Tibial nerve (tissue), 4 donors: ENCODE data around the gene CARM1. TPM values are rescaled to one million over a fixed set of nuclear protein-coding genes. Genes with fewer than 3 reads are reported as not detected.

Source experiments
- DNase-seq, 2 donors: peaks; one replicate each; pipeline ENCODE4 v3.0.0-alpha.2; 2019; ENCODE audit warnings: low spot score in 2 of 2
- H3K27ac ChIP-seq, 4 donors: fragments of 200-600 bp; sonication (generic) in 3 of 4; one replicate each; pipeline ENCODE4 v1.5.1; 2017 to 2019; ENCODE audit warnings: mild to moderate bottlenecking in 1 of 4
- H3K27me3 ChIP-seq, 2 donors: fragments of 200-600 bp; sonication (generic) in 1 of 2; one replicate each; pipeline versions ENCODE4 v1.5.1 to v1.6.0; 2017 to 2019
- H3K36me3 ChIP-seq, 3 donors: fragments of 200-600 bp; sonication (generic); one replicate each; pipeline ENCODE4 v1.5.1; 2018 to 2019
- H3K4me1 ChIP-seq, 4 donors: fragments of 200-600 bp; sonication (generic) in 3 of 4; one replicate each; pipeline ENCODE4 v1.5.1; 2017 to 2019
- H3K4me3 ChIP-seq, 4 donors: fragments of 200-600 bp; sonication (generic) in 3 of 4; one replicate each; pipeline ENCODE4 v1.5.1; 2017 to 2019; ENCODE audit warnings: mild to moderate bottlenecking in 1 of 4, moderate library complexity in 1 of 4
- H3K9me3 ChIP-seq, 4 donors: fragments of 200-600 bp; sonication (generic) in 3 of 4; one replicate each; pipeline ENCODE4 v1.5.1; 2017 to 2019
- EP300 ChIP-seq, 2 donors: sonication (generic); formaldehyde crosslinking; IDR thresholded peaks; one replicate each; pipeline ENCODE4 v1.6.1; 2017; ENCODE audit warnings: antibody characterized with exemption in 2 of 2, mild to moderate bottlenecking in 1 of 2
- POLR2A ChIP-seq, 2 donors: fragments of 450-650 bp; IDR thresholded peaks; one replicate each; pipeline ENCODE4 v1.6.1; 2017; ENCODE audit warnings: antibody characterized with exemption in 2 of 2, mild to moderate bottlenecking in 2 of 2, moderate library complexity in 2 of 2
- WGBS, 2 donors: methylation state at CpG; one replicate each; pipeline ENCODE4 v1.1.5; 2018; 5-methylcytosine and 5-hydroxymethylcytosine counted together
- total RNA-seq, 4 donors: library from RNA; depleted of rRNA; stranded (reverse); fragments of >200 nt; gene quantifications; one replicate each; pipeline ENCODE4 v1.1.0, GENCODE V29; 2016
- TF ChIP-seq, protein P1 (sequence below), 5 experiments: fragments of 200-600 bp in 3 of 5; fragments of 450-650 bp in 2 of 5; sonication (generic) in 3 of 5; IDR thresholded peaks; one replicate each; pipeline ENCODE4 v1.5.1; 2016 to 2019; ENCODE audit warnings: antibody characterized with exemption in 5 of 5, mild to moderate bottlenecking in 3 of 5, moderate library complexity in 2 of 5

The CARM1 gene
- total RNA-seq, 4 donors from 2014 or later = 13.5 to 22.8 (median 14.0) TPM

DNA sequence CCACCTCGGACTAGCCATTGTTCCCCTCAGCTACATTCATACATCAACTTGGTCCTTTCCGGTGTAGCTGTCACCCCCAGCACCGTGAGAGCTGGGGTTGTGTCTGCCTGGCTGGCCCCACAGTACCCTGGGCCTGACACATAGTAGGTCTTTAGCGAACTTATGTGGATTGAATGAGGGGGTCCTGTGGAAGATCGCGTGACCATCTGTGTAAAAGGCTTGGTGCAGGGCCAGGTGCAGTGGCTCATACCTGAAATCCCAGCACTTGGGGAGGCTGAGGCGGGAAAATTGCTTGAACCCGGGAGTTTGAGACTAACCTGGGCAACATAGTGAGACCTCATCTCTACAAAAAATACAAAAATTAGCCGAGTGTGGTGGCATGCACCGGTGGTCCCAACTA, 91.5 kb downstream of the CARM1 start:
- WGBS, 2 donors = 84 to 91% methylated on average over 10 of the region's 10 CpGs
- Histone ChIP-seq H3K36me3 (peaks cover 0 to 6% (median 0%) of the 10 kb centered on the region in 3 donors), H3K27ac (no peak overlapping the region), H3K27me3 (no peaks in the 10 kb centered on the region), H3K4me1 (peaks cover 0 to 42% (median 14%) of the 10 kb centered on the region in 4 donors), H3K4me3 (no peak overlapping the region), H3K9me3 (no peaks in the 10 kb centered on the region)
- DNase-seq = no peak
- TF ChIP-seq, protein P1, sequence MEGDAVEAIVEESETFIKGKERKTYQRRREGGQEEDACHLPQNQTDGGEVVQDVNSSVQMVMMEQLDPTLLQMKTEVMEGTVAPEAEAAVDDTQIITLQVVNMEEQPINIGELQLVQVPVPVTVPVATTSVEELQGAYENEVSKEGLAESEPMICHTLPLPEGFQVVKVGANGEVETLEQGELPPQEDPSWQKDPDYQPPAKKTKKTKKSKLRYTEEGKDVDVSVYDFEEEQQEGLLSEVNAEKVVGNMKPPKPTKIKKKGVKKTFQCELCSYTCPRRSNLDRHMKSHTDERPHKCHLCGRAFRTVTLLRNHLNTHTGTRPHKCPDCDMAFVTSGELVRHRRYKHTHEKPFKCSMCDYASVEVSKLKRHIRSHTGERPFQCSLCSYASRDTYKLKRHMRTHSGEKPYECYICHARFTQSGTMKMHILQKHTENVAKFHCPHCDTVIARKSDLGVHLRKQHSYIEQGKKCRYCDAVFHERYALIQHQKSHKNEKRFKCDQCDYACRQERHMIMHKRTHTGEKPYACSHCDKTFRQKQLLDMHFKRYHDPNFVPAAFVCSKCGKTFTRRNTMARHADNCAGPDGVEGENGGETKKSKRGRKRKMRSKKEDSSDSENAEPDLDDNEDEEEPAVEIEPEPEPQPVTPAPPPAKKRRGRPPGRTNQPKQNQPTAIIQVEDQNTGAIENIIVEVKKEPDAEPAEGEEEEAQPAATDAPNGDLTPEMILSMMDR (IDR thresholded peaks at IDR 0.05) = no peak
- TF ChIP-seq EP300 (IDR thresholded peaks at IDR 0.05) (no peak), POLR2A (IDR thresholded peaks at IDR 0.05) (no peak)

DNA sequence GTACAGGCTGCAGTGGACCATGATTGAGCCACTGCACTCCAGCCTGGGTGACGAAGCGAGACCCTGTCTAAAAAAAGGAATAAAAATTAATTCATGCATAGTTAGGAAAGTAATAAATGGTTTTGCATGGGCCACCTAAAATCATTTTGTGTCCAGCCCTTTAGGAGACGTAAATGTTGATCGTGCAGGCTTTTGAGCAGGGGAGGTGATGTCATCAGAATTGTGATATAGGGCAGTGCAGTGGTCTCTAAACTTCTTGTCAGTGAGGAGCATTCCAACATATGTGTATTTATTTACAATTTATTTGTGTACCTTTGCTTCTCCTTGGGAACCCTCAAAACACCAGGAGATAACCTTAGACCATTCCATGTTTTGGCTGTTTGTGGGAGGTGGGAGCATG, 92.5 kb downstream of the CARM1 start:
- Histone ChIP-seq H3K9me3 (no peaks in the 10 kb centered on the region), H3K4me1 (peaks cover 0 to 51% (median 15%) of the 10 kb centered on the region in 4 donors), H3K27me3 (no peaks in the 10 kb centered on the region), H3K4me3 (no peak overlapping the region), H3K27ac (no peak overlapping the region), H3K36me3 (peaks cover 0 to 6% (median 0%) of the 10 kb centered on the region in 3 donors)
- 69 to 71% methylated on average over 4 of the region's 4 CpGs for WGBS, 2 donors
- no peak for DNase-seq
- TF ChIP-seq, protein P1 (IDR thresholded peaks at IDR 0.05) = no peak
- TF ChIP-seq POLR2A (IDR thresholded peaks at IDR 0.05) (no peak), EP300 (IDR thresholded peaks at IDR 0.05) (no peak)

DNA sequence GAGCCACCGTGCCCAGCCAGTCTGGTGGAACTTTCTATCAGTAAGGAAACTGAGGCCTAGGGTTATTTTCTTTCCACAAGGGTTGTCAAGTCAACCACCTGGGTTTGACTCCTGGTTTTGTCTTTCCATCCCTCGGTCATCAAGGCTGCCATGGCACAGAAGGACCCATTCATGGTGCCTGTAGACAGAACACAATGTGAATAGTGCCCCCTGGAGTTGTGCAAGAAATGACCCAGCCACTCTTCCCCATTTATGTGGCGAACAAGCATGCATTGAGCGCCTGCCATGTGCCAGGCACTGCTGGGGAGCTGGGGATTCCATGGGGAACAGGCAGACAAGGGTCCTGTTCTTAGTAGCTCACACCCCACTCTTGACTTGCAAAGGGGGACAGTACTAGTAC, 93.5 kb downstream of the CARM1 start:
- TF ChIP-seq, protein P1 (IDR thresholded peaks at IDR 0.05) = no peak
- TF ChIP-seq POLR2A (IDR thresholded peaks at IDR 0.05) = no peak
- no peak for TF ChIP-seq EP300 (IDR thresholded peaks at IDR 0.05)
- H3K27ac ChIP-seq = no peak overlapping the region
- no peaks in the 10 kb centered on the region for H3K27me3 ChIP-seq
- no peaks in the 10 kb centered on the region for H3K9me3 ChIP-seq
- peaks cover 0 to 48% (median 14%) of the 10 kb centered on the region in 4 donors for H3K4me1 ChIP-seq
- WGBS, 2 donors = 96 to 97% methylated on average over 4 of the region's 4 CpGs
- no peak overlapping the region for H3K4me3 ChIP-seq
- no peak for DNase-seq
- H3K36me3 ChIP-seq = peaks cover 0 to 6% (median 0%) of the 10 kb centered on the region in 3 donors

DNA sequence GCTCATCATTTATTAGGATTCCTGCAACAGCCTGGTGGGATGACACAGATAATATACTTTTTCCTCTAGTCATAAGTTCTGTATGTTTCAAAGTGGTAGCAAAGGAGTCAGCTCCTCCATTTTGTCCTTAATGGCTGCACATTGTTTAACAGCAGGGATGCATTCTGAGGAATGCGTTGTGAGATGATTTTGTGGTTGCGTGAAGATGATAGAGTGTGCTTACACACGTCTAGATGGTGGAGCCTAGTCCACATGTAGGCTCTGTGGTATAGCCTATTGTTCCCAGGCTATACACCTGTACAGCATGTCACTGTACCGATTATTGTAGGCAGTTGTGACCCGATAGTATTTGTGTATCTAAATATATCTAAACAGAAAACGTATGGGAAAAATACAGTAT, 94.0 kb downstream of the CARM1 start:
- no peaks in the 10 kb centered on the region for H3K9me3 ChIP-seq
- 78 to 80% methylated on average over 6 of the region's 6 CpGs for WGBS, 2 donors

DNA sequence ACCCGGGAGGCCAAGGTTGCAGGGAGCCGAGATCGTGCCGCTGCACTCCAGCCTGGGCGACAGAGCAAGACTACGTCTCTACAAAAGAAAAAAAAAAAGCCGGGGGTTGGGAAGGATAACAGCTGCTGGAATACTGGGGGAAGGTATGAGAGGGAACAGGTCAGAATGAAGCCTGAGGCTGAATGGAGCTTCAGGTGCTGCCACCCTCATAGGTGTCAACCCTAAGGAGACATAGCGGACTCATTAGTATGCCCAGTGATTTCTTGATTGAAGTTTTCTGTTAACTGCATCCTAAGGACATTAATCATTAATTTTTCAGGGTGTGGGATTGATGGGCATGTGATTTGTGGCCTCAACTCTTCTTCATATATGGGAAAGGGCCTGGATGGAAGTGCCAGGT, 95.5 kb downstream of the CARM1 start:
- Histone ChIP-seq H3K4me1 (peaks cover 0 to 50% (median 12%) of the 10 kb centered on the region in 4 donors), H3K36me3 (peaks cover 0 to 6% (median 0%) of the 10 kb centered on the region in 3 donors), H3K27ac (no peak overlapping the region), H3K27me3 (no peaks in the 10 kb centered on the region), H3K9me3 (no peaks in the 10 kb centered on the region), H3K4me3 (no peak overlapping the region)
- WGBS, 2 donors = 89 to 92% methylated on average over 8 of the region's 8 CpGs
- DNase-seq = no peak
- TF ChIP-seq POLR2A (IDR thresholded peaks at IDR 0.05) (no peak), EP300 (IDR thresholded peaks at IDR 0.05) (no peak)
- TF ChIP-seq, protein P1 (IDR thresholded peaks at IDR 0.05) = no peak

More for the DNA sequence above, 94.0 kb downstream of the CARM1 start:
- Histone ChIP-seq H3K27me3 (no peaks in the 10 kb centered on the region), H3K4me1 (peaks cover 0 to 48% (median 12%) of the 10 kb centered on the region in 4 donors), H3K4me3 (no peak overlapping the region), H3K27ac (no peak overlapping the region), H3K36me3 (peaks cover 0 to 6% (median 0%) of the 10 kb centered on the region in 3 donors)
- no peak for TF ChIP-seq POLR2A (IDR thresholded peaks at IDR 0.05)
- TF ChIP-seq, protein P1 (IDR thresholded peaks at IDR 0.05) = no peak
- TF ChIP-seq EP300 (IDR thresholded peaks at IDR 0.05) = no peak
- no peak for DNase-seq
